ENCODE data around the gene TFF1.

DNA sequence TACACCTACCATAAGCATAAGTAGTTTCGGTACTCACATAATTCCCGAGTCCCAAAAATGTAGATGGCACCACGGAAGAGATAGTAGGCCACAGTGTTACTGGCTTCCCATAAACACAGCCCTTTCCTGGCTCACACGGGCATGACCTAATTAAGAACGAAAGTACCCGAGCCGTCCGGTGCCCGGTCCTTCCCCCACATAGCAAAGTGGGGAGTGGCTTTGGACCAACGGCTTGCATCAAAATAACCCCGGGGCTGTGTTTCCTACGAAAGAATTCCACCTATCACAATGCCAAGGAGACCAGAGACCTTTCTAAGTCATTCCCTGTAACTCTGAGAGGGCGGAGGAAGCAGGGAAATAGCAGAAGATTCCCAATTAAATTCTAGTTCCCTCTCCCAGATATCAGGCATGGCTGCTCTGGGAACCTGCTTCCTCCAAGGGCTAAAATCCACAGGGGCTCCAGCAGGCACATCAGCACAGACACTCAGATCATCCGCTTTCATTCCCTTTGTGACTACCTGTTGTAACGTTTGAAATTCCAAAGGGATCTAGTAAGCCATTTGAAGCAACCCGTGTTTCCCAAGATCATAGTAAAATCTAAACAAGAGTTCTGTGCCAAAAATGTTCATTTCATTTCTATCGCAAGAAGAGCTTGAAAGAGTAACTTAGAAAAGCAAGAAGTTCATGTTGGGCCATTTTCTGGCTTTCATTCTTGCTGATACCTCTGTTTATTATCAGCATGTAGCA, 29.7 kb upstream of the TFF1 start, which contains the start of gene TMPRSS3:
- TF ChIP-seq, protein P1, sequence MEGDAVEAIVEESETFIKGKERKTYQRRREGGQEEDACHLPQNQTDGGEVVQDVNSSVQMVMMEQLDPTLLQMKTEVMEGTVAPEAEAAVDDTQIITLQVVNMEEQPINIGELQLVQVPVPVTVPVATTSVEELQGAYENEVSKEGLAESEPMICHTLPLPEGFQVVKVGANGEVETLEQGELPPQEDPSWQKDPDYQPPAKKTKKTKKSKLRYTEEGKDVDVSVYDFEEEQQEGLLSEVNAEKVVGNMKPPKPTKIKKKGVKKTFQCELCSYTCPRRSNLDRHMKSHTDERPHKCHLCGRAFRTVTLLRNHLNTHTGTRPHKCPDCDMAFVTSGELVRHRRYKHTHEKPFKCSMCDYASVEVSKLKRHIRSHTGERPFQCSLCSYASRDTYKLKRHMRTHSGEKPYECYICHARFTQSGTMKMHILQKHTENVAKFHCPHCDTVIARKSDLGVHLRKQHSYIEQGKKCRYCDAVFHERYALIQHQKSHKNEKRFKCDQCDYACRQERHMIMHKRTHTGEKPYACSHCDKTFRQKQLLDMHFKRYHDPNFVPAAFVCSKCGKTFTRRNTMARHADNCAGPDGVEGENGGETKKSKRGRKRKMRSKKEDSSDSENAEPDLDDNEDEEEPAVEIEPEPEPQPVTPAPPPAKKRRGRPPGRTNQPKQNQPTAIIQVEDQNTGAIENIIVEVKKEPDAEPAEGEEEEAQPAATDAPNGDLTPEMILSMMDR (IDR thresholded peaks at IDR 0.05): no peak
- peak in 1 of 2 donors; percentile 17 for TF ChIP-seq POLR2A (IDR thresholded peaks at IDR 0.05)

All from thyroid gland (tissue), 4 donors.